Kidney (tissue), 14 donors: Measurements from ENCODE around the gene CTTNBP2NL. TPM values are rescaled to one million over a fixed set of nuclear protein-coding genes. Genes with fewer than 3 reads are reported as not detected.

Experiments used
- DNase-seq, 5 donors: peaks; one replicate each; pipeline ENCODE4 v3.0.0-alpha.2; 2013 to 2020
- FAIRE-seq: peaks from 2 replicates; lab custom pipeline; 2012; peaks lifted over from hg19 to GRCh38; lab: Jason Lieb, UNC
- H3K27ac ChIP-seq, 2 donors: one replicate each; pipeline ENCODE4 v1.7.0; 2013; ENCODE audit warnings: low read depth in 2 of 2, low read length in 2 of 2, inconsistent platforms in 1 of 2
- H3K27me3 ChIP-seq: one replicate; pipeline ENCODE4 v1.7.1; 2013; ENCODE audit warnings: low read length, inconsistent platforms; ENCODE audit not compliant: control insufficient read depth, insufficient read depth
- H3K36me3 ChIP-seq, 3 donors: one replicate each; pipeline versions ENCODE4 v1.7.0 to v1.7.1; 2013; ENCODE audit warnings: low read length in 3 of 3, control low read depth in 1 of 3, inconsistent platforms in 1 of 3; ENCODE audit not compliant: insufficient read depth in 3 of 3, control insufficient read depth in 2 of 3
- H3K4me1 ChIP-seq, 3 donors: one replicate each; pipeline versions ENCODE4 v1.7.0 to v1.7.1; 2013; ENCODE audit warnings: low read length in 3 of 3, inconsistent platforms in 1 of 3, low read depth in 1 of 3; ENCODE audit not compliant: control insufficient read depth in 2 of 3, insufficient read depth in 2 of 3
- H3K4me3 ChIP-seq, 3 donors: one replicate each; pipeline versions ENCODE4 v1.7.0 to v1.8.1; 2013; ENCODE audit warnings: low read length in 3 of 3, control low read depth in 1 of 3, inconsistent platforms in 1 of 3
- H3K9ac ChIP-seq, 3 donors: one replicate each; pipeline versions ENCODE4 v1.7.0 to v1.7.1; 2013; ENCODE audit warnings: low read length in 3 of 3, control low read depth in 1 of 3, inconsistent platforms in 1 of 3
- H3K9me3 ChIP-seq, 3 donors: one replicate each; pipeline versions ENCODE4 v1.7.0 to v1.7.1; 2013; ENCODE audit warnings: low read length in 3 of 3, control low read depth in 1 of 3, inconsistent platforms in 1 of 3; ENCODE audit not compliant: control insufficient read depth in 2 of 3, insufficient read depth in 1 of 3
- intact Hi-C: fragments of 100-400 bp; cut with DNase I; formaldehyde crosslinking; loops from one replicate; pipeline ENCODE4 v1.11.1; 2022
- polyA plus RNA-seq: library from polyadenylated mRNA; stranded (reverse); fragments of 350-450 nt; fragmentation: Illumina TruSeq; extraction: RNeasy Lipid Tissue Mini Kit (QIAGEN cat#74804); gene quantifications from one replicate; pipeline ENCODE4 v1.2.3, GENCODE V29; 2014; ENCODE audit warnings: low read depth, low replicate concordance; ENCODE audit not compliant: insufficient read depth
- total RNA-seq: library from RNA; stranded (reverse); fragmentation: NEBNext Ultra II Directional; extraction: Animal tissue kit (Norgen Biotek cat#: 25700); gene quantifications from one replicate; pipeline ENCODE4 v1.2.1, GENCODE V29; 2021
- TF ChIP-seq, protein P1 (sequence below): IDR thresholded peaks from 3 replicates; pipeline ENCODE4 v1.5.1; 2012; ENCODE audit warnings: mild to moderate bottlenecking, moderate library complexity, borderline replicate concordance; ENCODE audit not compliant: insufficient read depth; ENCODE audit errors: extremely low read depth
- donor health status: control.
- donor health status: control.
- donor health status: control.
- donor health status: control.
- donor health status: control.
- donor health status: DM: yes; HTN: yes; CAD: no.
- donor health status: Normal renal cell carcinoma (clear cell type).

Gene CTTNBP2NL
- total and polyA plus RNA-seq, 2 donors from 2014 or later: 6.7 to 65.4 TPM

DNA sequence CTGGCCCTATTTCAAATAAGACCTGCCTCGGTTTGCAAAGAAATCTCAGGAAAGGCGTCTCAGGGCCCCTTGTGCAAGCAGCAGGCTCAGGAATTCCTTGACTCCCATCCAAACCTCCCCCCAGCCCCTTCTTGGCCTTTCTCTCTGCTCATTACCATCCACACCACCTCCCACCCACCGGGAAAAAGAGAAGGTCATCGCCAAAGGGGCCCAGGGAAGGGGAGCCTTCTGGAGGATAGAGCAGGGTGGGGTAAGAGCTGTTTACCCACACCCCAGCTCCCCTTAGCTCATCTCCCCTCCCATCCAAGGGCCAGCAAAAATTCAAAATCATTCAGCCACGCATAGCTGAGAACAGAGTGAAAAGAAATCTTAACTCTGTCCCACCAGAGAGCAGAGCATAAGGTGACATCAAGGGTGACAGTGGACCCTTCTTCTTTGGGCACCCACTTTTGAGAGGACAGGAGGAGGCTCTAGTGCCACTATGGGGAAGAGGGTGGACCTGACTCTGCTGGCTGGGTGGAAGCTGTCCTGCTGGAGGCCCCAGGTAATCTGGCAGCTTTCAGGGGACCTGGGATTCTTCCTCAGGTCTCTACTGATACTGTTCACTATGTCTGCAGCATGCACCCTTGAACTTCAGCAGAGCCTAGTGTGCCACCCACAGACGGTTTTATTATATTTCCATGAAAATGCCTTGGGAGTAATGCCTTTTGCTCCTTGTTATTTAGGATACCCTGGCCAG, 108.8 kb downstream of the CTTNBP2NL start:
- TF ChIP-seq, protein P1, sequence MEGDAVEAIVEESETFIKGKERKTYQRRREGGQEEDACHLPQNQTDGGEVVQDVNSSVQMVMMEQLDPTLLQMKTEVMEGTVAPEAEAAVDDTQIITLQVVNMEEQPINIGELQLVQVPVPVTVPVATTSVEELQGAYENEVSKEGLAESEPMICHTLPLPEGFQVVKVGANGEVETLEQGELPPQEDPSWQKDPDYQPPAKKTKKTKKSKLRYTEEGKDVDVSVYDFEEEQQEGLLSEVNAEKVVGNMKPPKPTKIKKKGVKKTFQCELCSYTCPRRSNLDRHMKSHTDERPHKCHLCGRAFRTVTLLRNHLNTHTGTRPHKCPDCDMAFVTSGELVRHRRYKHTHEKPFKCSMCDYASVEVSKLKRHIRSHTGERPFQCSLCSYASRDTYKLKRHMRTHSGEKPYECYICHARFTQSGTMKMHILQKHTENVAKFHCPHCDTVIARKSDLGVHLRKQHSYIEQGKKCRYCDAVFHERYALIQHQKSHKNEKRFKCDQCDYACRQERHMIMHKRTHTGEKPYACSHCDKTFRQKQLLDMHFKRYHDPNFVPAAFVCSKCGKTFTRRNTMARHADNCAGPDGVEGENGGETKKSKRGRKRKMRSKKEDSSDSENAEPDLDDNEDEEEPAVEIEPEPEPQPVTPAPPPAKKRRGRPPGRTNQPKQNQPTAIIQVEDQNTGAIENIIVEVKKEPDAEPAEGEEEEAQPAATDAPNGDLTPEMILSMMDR: no peak
- H3K27me3 ChIP-seq: peaks cover 16% of the 10 kb centered on the region
- intact Hi-C loops: no loop called here

GRCh38 chr1:112505400-112505785, 109.4 kb downstream of the CTTNBP2NL start:
- Histone ChIP-seq H3K27me3 (peaks cover 20% of the 10 kb centered on the region), H3K9me3 (no peaks in the 10 kb centered on the region), H3K4me3 (no peak overlapping the region), H3K36me3 (no peaks in the 10 kb centered on the region), H3K9ac (no peak overlapping the region), H3K27ac (no peak overlapping the region), H3K4me1 (peaks cover 0 to 4% (median 0%) of the 10 kb centered on the region in 3 donors)
- intact Hi-C loops: no loop called here
- no peak for DNase-seq
- TF ChIP-seq, protein P1: no peak
- no peak for FAIRE-seq

More for the DNA sequence above, 108.8 kb downstream of the CTTNBP2NL start:
- Histone ChIP-seq H3K27ac (no peak overlapping the region), H3K9ac (no peak overlapping the region), H3K4me3 (no peak overlapping the region), H3K9me3 (no peaks in the 10 kb centered on the region), H3K4me1 (peaks cover 0 to 4% (median 0%) of the 10 kb centered on the region in 3 donors), H3K36me3 (no peaks in the 10 kb centered on the region)
- no peak for DNase-seq
- FAIRE-seq: no peak

- Histone ChIP-seq H3K9ac (no peak overlapping the region), H3K4me3 (no peak overlapping the region), H3K4me1 (peaks cover 0 to 4% (median 0%) of the 10 kb centered on the region in 3 donors), H3K27ac (no peak overlapping the region), H3K36me3 (no peaks in the 10 kb centered on the region), H3K27me3 (peaks cover 20% of the 10 kb centered on the region), H3K9me3 (no peaks in the 10 kb centered on the region)
- no peak for FAIRE-seq
- DNase-seq: no peak
- TF ChIP-seq, protein P1: no peak
- intact Hi-C loops: no loop called here
Observed at GRCh38 chr1:112505878-112506277, 109.9 kb downstream of the CTTNBP2NL start.
